ENCODE measurements around the gene PPP2R3B. TPM values are rescaled to one million over a fixed set of nuclear protein-coding genes. Genes with fewer than 3 reads are reported as not detected.

The PPP2R3B gene
- total RNA-seq, 1 experiment from 2014 or later: 130 TPM

DNA sequence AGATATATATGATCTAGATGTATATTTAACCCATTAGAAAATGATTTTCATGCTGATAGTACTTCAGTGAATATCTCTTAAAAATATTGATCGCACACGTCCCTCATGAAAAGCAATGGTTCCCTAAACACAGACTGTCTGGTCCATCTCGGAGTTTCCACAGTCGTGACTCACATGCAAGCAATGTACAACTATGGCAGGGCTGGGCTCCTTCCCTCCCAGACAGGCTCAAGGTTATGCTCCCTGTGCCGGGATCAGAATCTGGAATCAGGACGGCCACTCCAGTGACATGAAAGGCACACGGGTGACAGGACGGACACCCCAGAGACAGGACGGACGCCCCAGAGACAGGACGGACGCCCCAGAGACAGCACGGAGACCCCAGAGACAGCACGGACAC, 40.2 kb upstream of the PPP2R3B start:
- Mint-ChIP-seq H3K4me1 (peaks cover 3% of the 10 kb centered on the region), H3K4me3 (no peak overlapping the region), H3K27ac (no peak overlapping the region), H3K36me3 (no peaks in the 10 kb centered on the region), H3K27me3 (ENCODE audit: low read depth) (peaks cover 15% of the 10 kb centered on the region), H3K9me3 (no peaks in the 10 kb centered on the region)
- DNase-seq (ENCODE audit: low spot score) (no peak), ATAC-seq (no peak)
- POLR2A ChIA-PET: no interaction called here
- TF ChIP-seq, protein P1, sequence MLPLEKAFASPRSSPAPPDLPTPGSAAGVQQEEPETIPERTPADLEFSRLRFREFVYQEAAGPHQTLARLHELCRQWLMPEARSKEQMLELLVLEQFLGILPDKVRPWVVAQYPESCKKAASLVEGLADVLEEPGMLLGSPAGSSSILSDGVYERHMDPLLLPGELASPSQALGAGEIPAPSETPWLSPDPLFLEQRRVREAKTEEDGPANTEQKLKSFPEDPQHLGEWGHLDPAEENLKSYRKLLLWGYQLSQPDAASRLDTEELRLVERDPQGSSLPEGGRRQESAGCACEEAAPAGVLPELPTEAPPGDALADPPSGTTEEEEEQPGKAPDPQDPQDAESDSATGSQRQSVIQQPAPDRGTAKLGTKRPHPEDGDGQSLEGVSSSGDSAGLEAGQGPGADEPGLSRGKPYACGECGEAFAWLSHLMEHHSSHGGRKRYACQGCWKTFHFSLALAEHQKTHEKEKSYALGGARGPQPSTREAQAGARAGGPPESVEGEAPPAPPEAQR (CRISPR knock-in tag; IDR thresholded peaks at IDR 0.05): no peak
- TF ChIP-seq CBFB (CRISPR knock-in tag; IDR thresholded peaks at IDR 0.05; ENCODE audit: low read depth): no peak
- TF ChIP-seq HMGA2 (CRISPR knock-in tag; IDR thresholded peaks at IDR 0.05): no peak
- TF ChIP-seq ZNF416 (CRISPR knock-in tag; IDR thresholded peaks at IDR 0.05): no peak
- TF ChIP-seq, protein P2, sequence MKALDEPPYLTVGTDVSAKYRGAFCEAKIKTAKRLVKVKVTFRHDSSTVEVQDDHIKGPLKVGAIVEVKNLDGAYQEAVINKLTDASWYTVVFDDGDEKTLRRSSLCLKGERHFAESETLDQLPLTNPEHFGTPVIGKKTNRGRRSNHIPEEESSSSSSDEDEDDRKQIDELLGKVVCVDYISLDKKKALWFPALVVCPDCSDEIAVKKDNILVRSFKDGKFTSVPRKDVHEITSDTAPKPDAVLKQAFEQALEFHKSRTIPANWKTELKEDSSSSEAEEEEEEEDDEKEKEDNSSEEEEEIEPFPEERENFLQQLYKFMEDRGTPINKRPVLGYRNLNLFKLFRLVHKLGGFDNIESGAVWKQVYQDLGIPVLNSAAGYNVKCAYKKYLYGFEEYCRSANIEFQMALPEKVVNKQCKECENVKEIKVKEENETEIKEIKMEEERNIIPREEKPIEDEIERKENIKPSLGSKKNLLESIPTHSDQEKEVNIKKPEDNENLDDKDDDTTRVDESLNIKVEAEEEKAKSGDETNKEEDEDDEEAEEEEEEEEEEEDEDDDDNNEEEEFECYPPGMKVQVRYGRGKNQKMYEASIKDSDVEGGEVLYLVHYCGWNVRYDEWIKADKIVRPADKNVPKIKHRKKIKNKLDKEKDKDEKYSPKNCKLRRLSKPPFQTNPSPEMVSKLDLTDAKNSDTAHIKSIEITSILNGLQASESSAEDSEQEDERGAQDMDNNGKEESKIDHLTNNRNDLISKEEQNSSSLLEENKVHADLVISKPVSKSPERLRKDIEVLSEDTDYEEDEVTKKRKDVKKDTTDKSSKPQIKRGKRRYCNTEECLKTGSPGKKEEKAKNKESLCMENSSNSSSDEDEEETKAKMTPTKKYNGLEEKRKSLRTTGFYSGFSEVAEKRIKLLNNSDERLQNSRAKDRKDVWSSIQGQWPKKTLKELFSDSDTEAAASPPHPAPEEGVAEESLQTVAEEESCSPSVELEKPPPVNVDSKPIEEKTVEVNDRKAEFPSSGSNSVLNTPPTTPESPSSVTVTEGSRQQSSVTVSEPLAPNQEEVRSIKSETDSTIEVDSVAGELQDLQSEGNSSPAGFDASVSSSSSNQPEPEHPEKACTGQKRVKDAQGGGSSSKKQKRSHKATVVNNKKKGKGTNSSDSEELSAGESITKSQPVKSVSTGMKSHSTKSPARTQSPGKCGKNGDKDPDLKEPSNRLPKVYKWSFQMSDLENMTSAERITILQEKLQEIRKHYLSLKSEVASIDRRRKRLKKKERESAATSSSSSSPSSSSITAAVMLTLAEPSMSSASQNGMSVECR (CRISPR knock-in tag; IDR thresholded peaks at IDR 0.05; ENCODE audit: borderline replicate concordance): no peak
- no peak for TF ChIP-seq ETV6 (CRISPR knock-in tag; IDR thresholded peaks at IDR 0.05)
- TF ChIP-seq ZNF317 (CRISPR knock-in tag; IDR thresholded peaks at IDR 0.05; ENCODE audit: borderline replicate concordance, low read depth): no peak
- TF ChIP-seq, protein P3, sequence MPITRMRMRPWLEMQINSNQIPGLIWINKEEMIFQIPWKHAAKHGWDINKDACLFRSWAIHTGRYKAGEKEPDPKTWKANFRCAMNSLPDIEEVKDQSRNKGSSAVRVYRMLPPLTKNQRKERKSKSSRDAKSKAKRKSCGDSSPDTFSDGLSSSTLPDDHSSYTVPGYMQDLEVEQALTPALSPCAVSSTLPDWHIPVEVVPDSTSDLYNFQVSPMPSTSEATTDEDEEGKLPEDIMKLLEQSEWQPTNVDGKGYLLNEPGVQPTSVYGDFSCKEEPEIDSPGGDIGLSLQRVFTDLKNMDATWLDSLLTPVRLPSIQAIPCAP (CRISPR knock-in tag; IDR thresholded peaks at IDR 0.05): no peak
- TF ChIP-seq, protein P4, sequence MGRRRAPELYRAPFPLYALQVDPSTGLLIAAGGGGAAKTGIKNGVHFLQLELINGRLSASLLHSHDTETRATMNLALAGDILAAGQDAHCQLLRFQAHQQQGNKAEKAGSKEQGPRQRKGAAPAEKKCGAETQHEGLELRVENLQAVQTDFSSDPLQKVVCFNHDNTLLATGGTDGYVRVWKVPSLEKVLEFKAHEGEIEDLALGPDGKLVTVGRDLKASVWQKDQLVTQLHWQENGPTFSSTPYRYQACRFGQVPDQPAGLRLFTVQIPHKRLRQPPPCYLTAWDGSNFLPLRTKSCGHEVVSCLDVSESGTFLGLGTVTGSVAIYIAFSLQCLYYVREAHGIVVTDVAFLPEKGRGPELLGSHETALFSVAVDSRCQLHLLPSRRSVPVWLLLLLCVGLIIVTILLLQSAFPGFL (CRISPR knock-in tag; IDR thresholded peaks at IDR 0.05; ENCODE audit: borderline replicate concordance): no peak
- no peak for TF ChIP-seq TCF7 (CRISPR knock-in tag; IDR thresholded peaks at IDR 0.05; ENCODE audit: low read depth)
- no peak for TF ChIP-seq TP53 (CRISPR knock-in tag; IDR thresholded peaks at IDR 0.05)
- TF ChIP-seq TEAD4 (CRISPR knock-in tag; IDR thresholded peaks at IDR 0.05): no peak
- CTCF ChIA-PET: no interaction called here

DNA sequence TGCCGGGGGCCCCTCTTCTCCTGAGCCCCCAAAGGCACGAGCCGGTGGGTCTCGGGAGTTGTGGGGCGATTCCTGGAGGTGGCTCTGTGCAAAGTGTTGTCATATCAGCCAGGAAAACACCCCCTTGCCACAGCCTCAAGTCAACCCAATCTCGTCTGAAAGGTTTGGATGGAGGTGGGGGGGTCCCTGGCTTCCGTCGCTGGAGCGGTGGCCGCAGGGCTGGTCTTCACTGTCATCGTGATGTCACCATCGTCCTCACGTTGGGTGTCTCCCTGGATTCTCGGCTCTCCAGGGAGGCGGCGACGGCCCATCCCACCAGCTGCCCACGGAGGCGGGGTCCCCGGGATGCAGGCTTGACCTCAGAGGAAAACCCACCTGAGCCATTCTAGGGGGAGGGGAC, 38.3 kb upstream of the PPP2R3B start:
- ATAC-seq (no peak), DNase-seq (ENCODE audit: low spot score) (no peak)
- CTCF ChIA-PET: no interaction called here
- Mint-ChIP-seq H3K4me1 (peaks cover 3% of the 10 kb centered on the region), H3K9me3 (no peaks in the 10 kb centered on the region), H3K4me3 (no peak overlapping the region), H3K27me3 (ENCODE audit: low read depth) (peaks cover 15% of the 10 kb centered on the region), H3K36me3 (no peaks in the 10 kb centered on the region), H3K27ac (no peak overlapping the region)
- POLR2A ChIA-PET: no interaction called here
- TF ChIP-seq, protein P5, sequence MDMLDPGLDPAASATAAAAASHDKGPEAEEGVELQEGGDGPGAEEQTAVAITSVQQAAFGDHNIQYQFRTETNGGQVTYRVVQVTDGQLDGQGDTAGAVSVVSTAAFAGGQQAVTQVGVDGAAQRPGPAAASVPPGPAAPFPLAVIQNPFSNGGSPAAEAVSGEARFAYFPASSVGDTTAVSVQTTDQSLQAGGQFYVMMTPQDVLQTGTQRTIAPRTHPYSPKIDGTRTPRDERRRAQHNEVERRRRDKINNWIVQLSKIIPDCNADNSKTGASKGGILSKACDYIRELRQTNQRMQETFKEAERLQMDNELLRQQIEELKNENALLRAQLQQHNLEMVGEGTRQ (CRISPR knock-in tag; IDR thresholded peaks at IDR 0.05): no peak
- TF ChIP-seq, protein P6, sequence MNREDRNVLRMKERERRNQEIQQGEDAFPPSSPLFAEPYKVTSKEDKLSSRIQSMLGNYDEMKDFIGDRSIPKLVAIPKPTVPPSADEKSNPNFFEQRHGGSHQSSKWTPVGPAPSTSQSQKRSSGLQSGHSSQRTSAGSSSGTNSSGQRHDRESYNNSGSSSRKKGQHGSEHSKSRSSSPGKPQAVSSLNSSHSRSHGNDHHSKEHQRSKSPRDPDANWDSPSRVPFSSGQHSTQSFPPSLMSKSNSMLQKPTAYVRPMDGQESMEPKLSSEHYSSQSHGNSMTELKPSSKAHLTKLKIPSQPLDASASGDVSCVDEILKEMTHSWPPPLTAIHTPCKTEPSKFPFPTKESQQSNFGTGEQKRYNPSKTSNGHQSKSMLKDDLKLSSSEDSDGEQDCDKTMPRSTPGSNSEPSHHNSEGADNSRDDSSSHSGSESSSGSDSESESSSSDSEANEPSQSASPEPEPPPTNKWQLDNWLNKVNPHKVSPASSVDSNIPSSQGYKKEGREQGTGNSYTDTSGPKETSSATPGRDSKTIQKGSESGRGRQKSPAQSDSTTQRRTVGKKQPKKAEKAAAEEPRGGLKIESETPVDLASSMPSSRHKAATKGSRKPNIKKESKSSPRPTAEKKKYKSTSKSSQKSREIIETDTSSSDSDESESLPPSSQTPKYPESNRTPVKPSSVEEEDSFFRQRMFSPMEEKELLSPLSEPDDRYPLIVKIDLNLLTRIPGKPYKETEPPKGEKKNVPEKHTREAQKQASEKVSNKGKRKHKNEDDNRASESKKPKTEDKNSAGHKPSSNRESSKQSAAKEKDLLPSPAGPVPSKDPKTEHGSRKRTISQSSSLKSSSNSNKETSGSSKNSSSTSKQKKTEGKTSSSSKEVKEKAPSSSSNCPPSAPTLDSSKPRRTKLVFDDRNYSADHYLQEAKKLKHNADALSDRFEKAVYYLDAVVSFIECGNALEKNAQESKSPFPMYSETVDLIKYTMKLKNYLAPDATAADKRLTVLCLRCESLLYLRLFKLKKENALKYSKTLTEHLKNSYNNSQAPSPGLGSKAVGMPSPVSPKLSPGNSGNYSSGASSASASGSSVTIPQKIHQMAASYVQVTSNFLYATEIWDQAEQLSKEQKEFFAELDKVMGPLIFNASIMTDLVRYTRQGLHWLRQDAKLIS (CRISPR knock-in tag; IDR thresholded peaks at IDR 0.05; ENCODE audit: borderline replicate concordance): no peak
- TF ChIP-seq, protein P7, sequence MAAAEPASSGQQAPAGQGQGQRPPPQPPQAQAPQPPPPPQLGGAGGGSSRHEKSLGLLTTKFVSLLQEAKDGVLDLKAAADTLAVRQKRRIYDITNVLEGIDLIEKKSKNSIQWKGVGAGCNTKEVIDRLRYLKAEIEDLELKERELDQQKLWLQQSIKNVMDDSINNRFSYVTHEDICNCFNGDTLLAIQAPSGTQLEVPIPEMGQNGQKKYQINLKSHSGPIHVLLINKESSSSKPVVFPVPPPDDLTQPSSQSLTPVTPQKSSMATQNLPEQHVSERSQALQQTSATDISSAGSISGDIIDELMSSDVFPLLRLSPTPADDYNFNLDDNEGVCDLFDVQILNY (CRISPR knock-in tag; IDR thresholded peaks at IDR 0.05): no peak
- TF ChIP-seq, protein P4 (CRISPR knock-in tag; IDR thresholded peaks at IDR 0.05; ENCODE audit: borderline replicate concordance): no peak
- TF ChIP-seq TP53 (CRISPR knock-in tag; IDR thresholded peaks at IDR 0.05): no peak
- TF ChIP-seq GTF2I (CRISPR knock-in tag; conservative IDR thresholded peaks at IDR 0.05): no peak
- TF ChIP-seq ZNF317 (CRISPR knock-in tag; IDR thresholded peaks at IDR 0.05; ENCODE audit: borderline replicate concordance, low read depth): no peak
- TF ChIP-seq CREB1 (CRISPR knock-in tag; IDR thresholded peaks at IDR 0.05): no peak
- no peak for TF ChIP-seq GABPB1 (CRISPR knock-in tag; IDR thresholded peaks at IDR 0.05)
